NCI-H2081 (cell line): ENCODE data around the gene DPM3.

ENCODE experiments used
- DNase-seq, 2 experiments: peaks; one replicate each; lab custom pipeline; 2025; lab: John Stamatoyannopoulos, UW

The DPM3 gene

DNA sequence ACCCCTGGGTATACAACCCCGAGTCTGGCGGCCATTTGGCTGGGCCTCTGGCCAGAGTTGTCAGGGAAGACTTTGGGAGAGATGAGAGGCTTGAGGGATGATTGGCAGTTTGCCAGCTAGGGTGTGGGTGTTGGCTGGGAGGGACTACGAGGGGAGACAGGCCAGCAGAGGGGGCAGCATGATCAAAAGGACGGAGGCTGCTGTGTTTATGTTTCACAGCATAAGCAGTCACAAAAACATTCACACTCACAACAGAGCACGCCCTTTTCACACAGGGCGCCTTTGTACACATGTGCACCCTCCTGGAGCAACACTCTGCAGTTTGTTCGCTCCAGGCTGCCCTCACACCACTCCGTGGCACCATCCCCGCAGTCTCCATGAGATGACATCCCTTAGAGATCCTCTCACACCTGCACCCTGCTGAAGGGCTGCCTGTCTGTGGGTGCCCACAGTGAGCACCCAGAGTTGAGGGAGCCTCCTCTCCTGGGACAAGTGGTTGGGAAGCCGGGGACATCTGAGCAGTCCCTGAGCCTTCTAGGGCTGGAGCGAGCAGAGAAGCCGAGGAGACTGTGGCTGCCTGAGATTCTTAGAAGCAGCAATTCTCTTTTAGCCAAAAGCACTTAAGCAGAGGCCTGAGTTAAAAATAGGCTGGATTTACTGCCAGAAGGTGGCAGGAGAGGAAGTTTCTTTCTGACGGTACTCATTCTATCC lies 46.3 kb downstream of the DPM3 start:
- DNase-seq, result peak; percentile 40 to 65

GRCh38 chr1:155092641-155093040 lies 47.7 kb downstream of the DPM3 start:
- DNase-seq, result no peak

DNA sequence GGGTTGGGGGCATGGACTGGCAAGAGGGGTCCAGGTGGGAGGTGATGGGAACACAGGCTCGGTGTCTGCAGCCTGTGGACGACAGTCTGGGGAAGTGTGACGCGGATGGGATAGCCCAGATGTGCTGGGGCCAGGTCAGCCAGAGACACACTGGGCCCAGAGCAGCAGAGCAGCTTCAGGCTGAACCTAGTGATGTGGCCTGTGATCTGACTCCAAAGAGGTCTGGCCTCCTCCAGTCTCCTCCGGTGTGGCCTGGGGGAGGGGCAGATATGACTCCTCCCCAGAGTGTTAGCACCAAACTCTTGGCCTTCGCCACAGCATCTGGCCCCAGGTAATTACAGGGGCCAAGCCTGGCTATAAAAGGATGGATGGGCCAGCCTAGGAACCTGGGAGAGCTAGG lies 48.2 kb downstream of the DPM3 start:
- no peak for DNase-seq

DNA sequence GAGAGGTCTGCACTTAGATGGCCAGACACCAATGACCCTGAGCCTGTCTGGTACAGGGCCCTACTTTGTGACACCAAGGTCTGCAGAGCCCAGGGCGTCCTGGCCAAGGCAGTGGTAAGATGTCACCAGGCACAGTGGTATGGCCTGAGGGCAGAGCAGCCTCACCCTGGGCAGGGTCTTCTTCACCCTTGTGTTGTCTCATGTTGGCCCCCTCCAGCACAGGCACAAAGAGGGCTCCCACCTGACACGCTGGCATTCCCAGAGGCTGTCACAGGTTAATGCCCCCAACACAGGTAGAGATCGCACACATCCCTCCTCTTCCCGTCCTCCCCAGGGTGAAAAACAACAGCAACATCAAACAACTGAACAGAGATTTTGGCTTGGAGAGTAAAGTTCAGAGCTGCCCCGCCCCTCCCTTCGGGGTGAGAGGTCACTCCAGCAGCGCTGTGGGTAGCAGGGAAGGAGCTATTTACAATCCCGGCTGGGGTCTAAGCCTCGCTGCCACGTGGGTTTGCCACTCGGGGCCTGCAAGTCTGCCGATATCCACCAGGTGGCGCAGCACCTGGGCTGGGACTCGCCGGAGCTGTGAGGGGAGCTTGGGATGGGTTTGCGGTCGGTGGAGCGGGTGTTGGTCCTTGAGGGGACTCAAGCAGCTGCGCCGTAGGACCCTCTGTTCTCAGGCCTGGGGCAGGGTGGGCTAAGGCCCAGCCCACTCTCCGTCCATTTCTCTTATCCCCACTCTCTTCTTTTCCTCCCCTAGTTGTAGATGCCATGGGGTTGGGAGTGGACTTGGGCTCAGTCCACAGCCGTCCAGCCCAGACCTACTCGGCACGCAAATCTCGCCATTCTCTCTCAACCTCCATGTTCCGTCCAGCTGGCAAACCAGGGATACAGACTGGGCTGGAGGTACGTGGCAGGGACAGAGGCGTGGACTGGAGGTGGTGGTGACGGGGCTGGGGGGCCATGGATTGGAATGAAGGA lies 49.0 kb downstream of the DPM3 start:
- peak; percentile 85 to 86 for DNase-seq
